Measurements from ENCODE around the gene TRAPPC8. TPM values are rescaled to one million over a fixed set of nuclear protein-coding genes. Genes with fewer than 3 reads are reported as not detected.

Gene TRAPPC8
- total and polyA plus RNA-seq, 2 of the 13 experiments (the other 11 are each of a cell fraction or from before 2014, with no cell fraction given): 34.6 to 50.8 TPM

GRCh38 chr18:31942999-31943877 lies at the start of gene TRAPPC8 (continued):
- 0 out of 2 replicates have a peak, but pooled peaks have one; percentile 28 for TF ChIP-seq HIC2 (CRISPR knock-in tag; IDR thresholded peaks at IDR 0.05; ENCODE audit: low read depth)
- TF ChIP-seq, protein P1, sequence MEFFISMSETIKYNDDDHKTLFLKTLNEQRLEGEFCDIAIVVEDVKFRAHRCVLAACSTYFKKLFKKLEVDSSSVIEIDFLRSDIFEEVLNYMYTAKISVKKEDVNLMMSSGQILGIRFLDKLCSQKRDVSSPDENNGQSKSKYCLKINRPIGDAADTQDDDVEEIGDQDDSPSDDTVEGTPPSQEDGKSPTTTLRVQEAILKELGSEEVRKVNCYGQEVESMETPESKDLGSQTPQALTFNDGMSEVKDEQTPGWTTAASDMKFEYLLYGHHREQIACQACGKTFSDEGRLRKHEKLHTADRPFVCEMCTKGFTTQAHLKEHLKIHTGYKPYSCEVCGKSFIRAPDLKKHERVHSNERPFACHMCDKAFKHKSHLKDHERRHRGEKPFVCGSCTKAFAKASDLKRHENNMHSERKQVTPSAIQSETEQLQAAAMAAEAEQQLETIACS (CRISPR knock-in tag; IDR thresholded peaks at IDR 0.05): no peak; the same call in 1 of the 2 replicates
- TF ChIP-seq ZNF432 (CRISPR knock-in tag; IDR thresholded peaks at IDR 0.05; ENCODE audit: borderline replicate concordance): no peak
- TF ChIP-seq RAD51 (IDR thresholded peaks at IDR 0.05; ENCODE audit: borderline replicate concordance): peak; percentile 87
- TF ChIP-seq GRHL1 (CRISPR knock-in tag; conservative IDR thresholded peaks at IDR 0.05): no peak
- TF ChIP-seq ZNF235 (CRISPR knock-in tag; IDR thresholded peaks at IDR 0.05; ENCODE audit: borderline replicate concordance): no peak
- peak; percentile 62; the same call in 1 of the 2 replicates for TF ChIP-seq ZNF841 (CRISPR knock-in tag; IDR thresholded peaks at IDR 0.05; ENCODE audit: borderline replicate concordance)
- peak; percentile 70; the same call in 1 of the 2 replicates for TF ChIP-seq PAX8 (CRISPR knock-in tag; IDR thresholded peaks at IDR 0.05; ENCODE audit: borderline replicate concordance)
- no peak; the same call in 1 of the 2 replicates for TF ChIP-seq NFIC (IDR thresholded peaks at IDR 0.05; ENCODE audit: low read length)
- TF ChIP-seq MEIS2 (CRISPR knock-in tag; IDR thresholded peaks at IDR 0.05): peak; percentile 65; the same call in 1 of the 2 replicates
- TF ChIP-seq, protein P2, sequence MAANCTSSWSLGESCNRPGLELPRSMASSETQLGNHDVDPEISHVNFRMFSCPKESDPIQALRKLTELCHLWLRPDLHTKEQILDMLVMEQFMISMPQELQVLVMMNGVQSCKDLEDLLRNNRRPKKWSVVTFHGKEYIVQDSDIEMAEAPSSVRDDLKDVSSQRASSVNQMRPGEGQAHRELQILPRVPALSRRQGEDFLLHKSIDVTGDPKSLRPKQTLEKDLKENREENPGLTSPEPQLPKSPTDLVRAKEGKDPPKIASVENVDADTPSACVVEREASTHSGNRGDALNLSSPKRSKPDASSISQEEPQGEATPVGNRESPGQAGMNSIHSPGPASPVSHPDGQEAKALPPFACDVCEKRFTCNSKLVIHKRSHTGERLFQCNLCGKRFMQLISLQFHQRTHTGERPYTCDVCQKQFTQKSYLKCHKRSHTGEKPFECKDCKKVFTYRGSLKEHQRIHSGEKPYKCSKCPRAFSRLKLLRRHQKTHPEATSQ (CRISPR knock-in tag; IDR thresholded peaks at IDR 0.05; ENCODE audit: borderline replicate concordance): 0 out of 2 replicates have a peak, but pooled peaks have one; percentile 38
- TF ChIP-seq GABPA (IDR thresholded peaks at IDR 0.05; ENCODE audit: low read depth, low read length): peak; percentile 68
- TF ChIP-seq GABPA (CRISPR knock-in tag; IDR thresholded peaks at IDR 0.05; ENCODE audit: low read depth): peak; percentile 89
- no peak for TF ChIP-seq RCOR2 (CRISPR knock-in tag; IDR thresholded peaks at IDR 0.05)
- peak; percentile 24; the same call in 1 of the 2 replicates for TF ChIP-seq SP2 (CRISPR knock-in tag; IDR thresholded peaks at IDR 0.05)
- TF ChIP-seq NRL (CRISPR knock-in tag; IDR thresholded peaks at IDR 0.05; ENCODE audit: borderline replicate concordance): no peak; the same call in 1 of the 2 replicates
- no peak for TF ChIP-seq ZNF562 (CRISPR knock-in tag; IDR thresholded peaks at IDR 0.05; ENCODE audit: borderline replicate concordance)
- no peak for TF ChIP-seq TSC22D2 (CRISPR knock-in tag; IDR thresholded peaks at IDR 0.05; ENCODE audit: borderline replicate concordance)
